IMR-90 (cell line): Measurements from ENCODE around the gene PKD1. TPM values are rescaled to one million over a fixed set of nuclear protein-coding genes. Genes with fewer than 3 reads are reported as not detected.

ENCODE experiments used
- ATAC-seq: fragments of 200-7000 bp; cut with Tn5 transposase; 2 replicates; pipeline ENCODE4 v1.9.1; 2020; ENCODE audit warnings: low read depth, mild to moderate bottlenecking, moderate library complexity
- BruUV-seq: library from RNA; stranded (reverse); fragments of 400-500 nt; replicated peaks from 2 replicates; lab custom pipeline; 2021; lab: Mats Ljungman, UMichigan
- CTCF ChIA-PET: fragments of 300-600 bp; formaldehyde crosslinking; extraction: SDS; loops from one replicate; lab custom pipeline; 2021; ENCODE audit warnings: antibody characterized with exemption; lab: Yijun Ruan, JAX
- POLR2A ChIA-PET: fragments of 300-600 bp; sonication (Branson Sonifier 250); formaldehyde crosslinking; loops from one replicate; lab custom pipeline; 2022; ENCODE audit warnings: antibody characterized with exemption; ENCODE audit not compliant: unreplicated experiment; lab: Charles Lee
- DNase-seq: peaks from one replicate; pipeline ENCODE4 v3.0.0; 2013
- H2AFZ ChIP-seq: replicated peaks from 2 replicates; pipeline ENCODE3; 2013; ENCODE audit warnings: low read length, mild to moderate bottlenecking; ENCODE audit not compliant: poor library complexity
- H2AK5ac ChIP-seq: 2 replicates; pipeline ENCODE4 v1.6.1; 2013; ENCODE audit warnings: low read depth, low read length, inconsistent platforms
- H2AK9ac ChIP-seq: replicated peaks from 2 replicates; pipeline ENCODE3; 2013; ENCODE audit warnings: mild to moderate bottlenecking, low read depth, low read length, moderate library complexity; ENCODE audit not compliant: poor library complexity
- H2BK120ac ChIP-seq: 2 replicates; pipeline ENCODE4 v1.6.1; 2013; ENCODE audit warnings: low read depth, low read length, inconsistent platforms
- H2BK15ac ChIP-seq: 3 replicates; pipeline ENCODE4 v1.6.1; 2013; ENCODE audit warnings: low read depth, low read length, inconsistent platforms
- H2BK20ac ChIP-seq: 2 replicates; pipeline ENCODE4 v1.6.1; 2013; ENCODE audit warnings: low read depth, mild to moderate bottlenecking, inconsistent platforms, low read length, moderate library complexity
- H2BK5ac ChIP-seq: 2 replicates; pipeline ENCODE4 v1.6.1; 2013; ENCODE audit warnings: mild to moderate bottlenecking, low read depth, low read length, inconsistent platforms; ENCODE audit not compliant: poor library complexity, severe bottlenecking
- H3K14ac ChIP-seq: replicated peaks from 2 replicates; pipeline ENCODE4 v1.6.1; 2013; ENCODE audit warnings: low read depth, low read length, inconsistent platforms
- H3K18ac ChIP-seq: 2 replicates; pipeline ENCODE4 v1.6.1; 2013; ENCODE audit warnings: low read depth, low read length, control low read depth
- H3K23ac ChIP-seq: 2 replicates; pipeline ENCODE4 v1.6.1; 2013; ENCODE audit warnings: low read depth, low read length, inconsistent platforms
- H3K27ac ChIP-seq: 2 replicates; pipeline ENCODE4 v1.5.1; 2013; ENCODE audit warnings: mild to moderate bottlenecking, control low read depth, low read length; ENCODE audit not compliant: insufficient read depth
- H3K27me3 ChIP-seq: 2 replicates; pipeline ENCODE4 v1.6.1; 2013; ENCODE audit warnings: low read length; ENCODE audit not compliant: control insufficient read depth, insufficient read depth
- H3K36me3 ChIP-seq: 2 replicates; pipeline ENCODE4 v1.6.1; 2013; ENCODE audit warnings: low read length, mixed read lengths; ENCODE audit not compliant: control insufficient read depth, insufficient read depth
- H3K4ac ChIP-seq: 2 replicates; pipeline ENCODE4 v1.6.1; 2013; ENCODE audit warnings: low read depth, low read length, inconsistent platforms
- H3K4me1 ChIP-seq: 2 replicates; pipeline ENCODE4 v1.6.1; 2013; ENCODE audit warnings: low read length, mixed read lengths; ENCODE audit not compliant: control insufficient read depth, insufficient read depth
- H3K4me2 ChIP-seq: 2 replicates; pipeline ENCODE4 v1.6.1; 2013; ENCODE audit warnings: low read depth, mild to moderate bottlenecking, control low read depth, low read length, moderate library complexity
- H3K4me3 ChIP-seq: 2 replicates; pipeline ENCODE4 v1.5.1; 2013; ENCODE audit warnings: low read depth, mild to moderate bottlenecking, control low read depth, low read length, moderate library complexity; ENCODE audit not compliant: insufficient read depth
- H3K56ac ChIP-seq: 2 replicates; pipeline ENCODE4 v1.6.1; 2013; ENCODE audit warnings: low read length, inconsistent platforms; ENCODE audit not compliant: insufficient read depth; ENCODE audit errors: extremely low read depth
- H3K79me1 ChIP-seq, 2 experiments: 2 replicates each; pipeline ENCODE4 v1.6.1; 2013; ENCODE audit warnings: low read length in 2 of 2, inconsistent platforms in 1 of 2, low read depth in 1 of 2
- H3K9ac ChIP-seq: 2 replicates; pipeline ENCODE4 v1.6.1; 2013; ENCODE audit warnings: low read depth, low read length, control low read depth
- H3K9me1 ChIP-seq: 2 replicates; pipeline ENCODE4 v1.6.1; 2013; ENCODE audit warnings: low read length, inconsistent platforms; ENCODE audit not compliant: insufficient read depth
- H3K9me3 ChIP-seq: 2 replicates; pipeline ENCODE4 v1.6.1; 2013; ENCODE audit warnings: low read length; ENCODE audit not compliant: control insufficient read depth, insufficient read depth
- H4K20me1 ChIP-seq: 2 replicates; pipeline ENCODE4 v1.6.1; 2013; ENCODE audit warnings: low read length, inconsistent platforms; ENCODE audit not compliant: insufficient read depth
- H4K5ac ChIP-seq: 2 replicates; pipeline ENCODE4 v1.6.1; 2013; ENCODE audit warnings: mild to moderate bottlenecking, low read depth, low read length, control low read depth
- H4K8ac ChIP-seq, 2 experiments: 2 replicates each; pipeline ENCODE4 v1.6.1; 2013; ENCODE audit warnings: low read depth in 2 of 2, low read length in 2 of 2, control low read depth in 1 of 2, inconsistent platforms in 1 of 2
- H4K91ac ChIP-seq: 2 replicates; pipeline ENCODE4 v1.6.1; 2013; ENCODE audit warnings: low read depth, low read length, inconsistent platforms; ENCODE audit not compliant: insufficient read depth
- CEBPB ChIP-seq: IDR thresholded peaks from 2 replicates; pipeline ENCODE4 v1.6.1; 2012; ENCODE audit warnings: low read depth, low read length, improper control_type of control experiment
- CHD1 ChIP-seq: IDR thresholded peaks from 2 replicates; pipeline ENCODE4 v1.6.1; 2012; ENCODE audit warnings: low read depth, low read length, improper control_type of control experiment
- MAFK ChIP-seq: IDR thresholded peaks from 2 replicates; pipeline ENCODE4 v1.6.1; 2012; ENCODE audit warnings: low read depth, low read length, improper control_type of control experiment
- MAZ ChIP-seq: IDR thresholded peaks from 2 replicates; pipeline ENCODE4 v1.6.1; 2012; ENCODE audit warnings: low read depth, mild to moderate bottlenecking, low read length, improper control_type of control experiment, moderate library complexity, borderline replicate concordance
- MXI1 ChIP-seq: IDR thresholded peaks from 2 replicates; pipeline ENCODE4 v1.6.1; 2012; ENCODE audit warnings: low read depth, mild to moderate bottlenecking, low read length, moderate library complexity, borderline replicate concordance
- NFE2L2 ChIP-seq: fragments of 150-350 bp; IDR thresholded peaks from 2 replicates; pipeline ENCODE4 v1.6.1; 2016; ENCODE audit warnings: low read depth, mild to moderate bottlenecking, low read length
- POLR2A ChIP-seq: IDR thresholded peaks from 2 replicates; pipeline ENCODE4 v1.6.1; 2012; ENCODE audit warnings: mild to moderate bottlenecking, low read depth, low read length
- RAD21 ChIP-seq: IDR thresholded peaks from 2 replicates; pipeline ENCODE4 v1.6.1; 2012; ENCODE audit warnings: low read length, improper control_type of control experiment
- RCOR1 ChIP-seq: IDR thresholded peaks from 2 replicates; pipeline ENCODE4 v1.6.1; 2012; ENCODE audit warnings: mild to moderate bottlenecking, low read length, improper control_type of control experiment; ENCODE audit not compliant: insufficient replicate concordance
- WGBS, 2 experiments: methylation state at CpG; one replicate each; pipeline versions ENCODE4 v1.1.5 to v1.1.7; 2013; ENCODE audit warnings: missing lambda C conversion rate in 2 of 2; ENCODE audit not compliant: insufficient read length in 1 of 2; ENCODE audit errors: extremely low coverage in 2 of 2; 5-methylcytosine and 5-hydroxymethylcytosine counted together
- dilution Hi-C: fragments of 300-500 bp; cut with HindIII; formaldehyde crosslinking; loops from one replicate; pipeline ENCODE4 v1.14.3; 2018; ENCODE audit warnings: low sequenced_read_pairs; ENCODE audit not compliant: unreplicated experiment
- in situ Hi-C: fragments of 300-500 bp; cut with MboI; formaldehyde crosslinking; loops from 3 replicates; pipeline ENCODE4 v1.14.3; 2019; ENCODE audit warnings: low sequenced_read_pairs, inconsistent platforms, mixed read lengths
- intact Hi-C: fragments of 100-400 bp; cut with micrococcal nuclease; formaldehyde crosslinking; loops from 2 replicates; pipeline ENCODE4 v1.10.0; 2022
- polyA plus RNA-seq, 3 experiments: library from polyadenylated mRNA; depleted of rRNA; stranded (reverse); fragments of >200 nt; gene quantifications; 2 replicates each; pipeline ENCODE4 v1.2.3, GENCODE V29; 2012; ENCODE audit warnings: low replicate concordance in 1 of 3
- total RNA-seq: library from RNA; depleted of rRNA; stranded (reverse); fragments of >200 nt; gene quantifications from 2 replicates; pipeline ENCODE4 v1.2.3, GENCODE V29; 2012

Gene PKD1
- total and polyA plus RNA-seq, 2 of the 4 experiments (the other 2 are of a cell fraction): 7.9 to 97.3 TPM

DNA sequence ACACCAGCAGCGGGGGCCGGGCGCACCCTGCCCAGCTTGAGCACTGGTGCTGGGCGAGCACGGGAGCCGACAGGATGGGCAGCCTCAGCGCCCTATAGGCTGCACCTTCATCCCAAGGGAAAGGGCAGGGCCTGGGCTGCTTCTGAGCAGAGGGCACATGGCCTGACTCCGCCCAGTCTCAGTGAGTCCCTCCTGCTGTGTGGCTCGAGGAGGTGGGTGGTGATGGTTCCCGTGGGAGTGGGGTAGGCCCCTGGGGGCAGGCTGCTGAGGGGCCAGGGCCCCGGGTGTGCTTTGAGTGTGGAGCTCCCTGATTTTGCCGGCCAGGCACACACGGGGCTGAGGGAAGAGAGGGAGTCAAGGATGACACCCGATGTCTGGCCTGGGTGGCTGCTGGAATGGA, 50.0 kb downstream of the PKD1 start:
- dilution Hi-C loops (no loop called here), in situ Hi-C loops (no loop called here), intact Hi-C loops (no loop called here)
- no peak overlapping the region for H2BK5ac ChIP-seq
- no peak overlapping the region for H3K56ac ChIP-seq
- peaks cover 87% of the 10 kb centered on the region for H3K36me3 ChIP-seq
- H3K9ac ChIP-seq: no peak overlapping the region
- no peak overlapping the region for H3K4me3 ChIP-seq
- no peak overlapping the region for H4K5ac ChIP-seq
- no peak overlapping the region for H2BK120ac ChIP-seq
- ATAC-seq (peak; percentile 12; the same call in 1 of the 2 replicates), DNase-seq (no peak)
- TF ChIP-seq MAFK (no peak), CEBPB (no peak), RAD21 (no peak), CHD1 (no peak), MAZ (no peak), RCOR1 (no peak), POLR2A (no peak), NFE2L2 (no peak), MXI1 (no peak)
- H3K14ac ChIP-seq: no peak overlapping the region
- BruUV-seq: no TSS peak
- no peak overlapping the region for H3K4ac ChIP-seq
- H2AFZ ChIP-seq: peak overlapping the region; percentile 56
- H3K4me1 ChIP-seq: peaks cover 3% of the 10 kb centered on the region; the same call in 1 of the 2 replicates
- ChIA-PET CTCF (no interaction called here), POLR2A (no interaction called here)
- 100% methylated on average over 1 of the region's 14 CpGs; no CpG with 5 or more reads in 1 of the 2 experiments for WGBS, 2 experiments
- H3K27me3 ChIP-seq: no peaks in the 10 kb centered on the region
- no peak overlapping the region for H2AK5ac ChIP-seq
- no peak overlapping the region for H2BK20ac ChIP-seq
- no peak overlapping the region for H3K27ac ChIP-seq
- H4K91ac ChIP-seq: no peak overlapping the region
- H3K4me2 ChIP-seq: no peak overlapping the region
- H2AK9ac ChIP-seq: no peak overlapping the region
- H3K79me1 ChIP-seq: peaks cover 0 to 3% of the 10 kb centered on the region in 2 experiments; a peak in 1 of 4 replicates
- H3K23ac ChIP-seq: no peak overlapping the region
- H4K8ac ChIP-seq: no peak overlapping the region
- H3K18ac ChIP-seq: no peak overlapping the region
- H4K20me1 ChIP-seq: peaks cover 25% of the 10 kb centered on the region
- H2BK15ac ChIP-seq: no peak overlapping the region
- no peaks in the 10 kb centered on the region for H3K9me1 ChIP-seq
- no peaks in the 10 kb centered on the region for H3K9me3 ChIP-seq
